ENCODE data around the gene ARRB1. TPM values are rescaled to one million over a fixed set of nuclear protein-coding genes. Genes with fewer than 3 reads are reported as not detected.

The ARRB1 gene
- total RNA-seq, 1 experiment from 2014 or later = 219 TPM

GRCh38 chr11:75374646-75375045, 23.2 kb upstream of the ARRB1 start:
- Histone ChIP-seq H3K36me3 (ENCODE audit: control insufficient read depth, insufficient read depth, low read length) (no peaks in the 10 kb centered on the region), H3K4me3 (ENCODE audit: low read depth in 2 of 2, low read length in 2 of 2) (no peak overlapping the region), H3K4me1 (ENCODE audit: control insufficient read depth, insufficient read depth, low read length) (peaks cover 20% of the 10 kb centered on the region), H3K27me3 (ENCODE audit: control insufficient read depth, insufficient read depth, low read length) (no peaks in the 10 kb centered on the region), H3K27ac (ENCODE audit: low read length) (peak overlapping the region; percentile 41; the same call in 1 of the 2 replicates), H3K9me3 (ENCODE audit: control insufficient read depth, insufficient read depth, low read depth, low read length) (peaks cover under 1% of the 10 kb centered on the region; the same call in 1 of the 2 replicates)
- TF ChIP-seq REST (IDR thresholded peaks at IDR 0.05; ENCODE audit: insufficient read depth in 1 of 2, low read depth in 2 of 2, low read length in 1 of 2) = no peak
- TF ChIP-seq SIN3A (IDR thresholded peaks at IDR 0.05; ENCODE audit: borderline replicate concordance, insufficient read depth, low read depth, low read length) = no peak
- TF ChIP-seq POLR2AphosphoS5 (IDR thresholded peaks at IDR 0.05; ENCODE audit: low read depth, low read length) = no peak
- intact Hi-C loops (cut with micrococcal nuclease; ENCODE audit: unreplicated experiment) = no loop called here
- DNase-seq (ENCODE audit: low read depth, low spot score) = no peak
- in situ Hi-C loops (cut with HindIII; ENCODE audit: low pct_unique_long_range_greater_than_20kb, low sequenced_read_pairs) = no loop called here
- BruUV-seq (replicated peaks) = no TSS peak
- no peak for ATAC-seq
- ChIA-PET POLR2A (no interaction called here), CTCF (no interaction called here)

- 0 out of 2 replicates have a peak overlapping the region, but pooled peaks have one; percentile 83 for H3K27ac ChIP-seq (ENCODE audit: low read length)
Observed at GRCh38 chr11:75373201-75373600, 21.7 kb upstream of the ARRB1 start.

More at GRCh38 chr11:75373201-75373600, 21.7 kb upstream of the ARRB1 start:
- peaks cover 20% of the 10 kb centered on the region for H3K4me1 ChIP-seq (ENCODE audit: control insufficient read depth, insufficient read depth, low read length)
- in situ Hi-C loops (cut with HindIII; ENCODE audit: low pct_unique_long_range_greater_than_20kb, low sequenced_read_pairs) = no loop called here
- H3K36me3 ChIP-seq (ENCODE audit: control insufficient read depth, insufficient read depth, low read length) = no peaks in the 10 kb centered on the region
- intact Hi-C loops (cut with micrococcal nuclease; ENCODE audit: unreplicated experiment) = no loop called here
- ATAC-seq (no peak), DNase-seq (ENCODE audit: low read depth, low spot score) (no peak)
- no peaks in the 10 kb centered on the region for H3K27me3 ChIP-seq (ENCODE audit: control insufficient read depth, insufficient read depth, low read length)
- BruUV-seq (replicated peaks) = no TSS peak
- TF ChIP-seq CTCF (IDR thresholded peaks at IDR 0.05) = no peak
- TF ChIP-seq SIN3A (IDR thresholded peaks at IDR 0.05; ENCODE audit: borderline replicate concordance, insufficient read depth, low read depth, low read length) = no peak
- H3K4me3 ChIP-seq (ENCODE audit: low read depth in 2 of 2, low read length in 2 of 2) = no peak overlapping the region
- ChIA-PET CTCF (interaction anchor here (1.1 kb wide), 1 partner anchor 33 kb away, joined by 3 read pairs; no protein-coding TSS in a partner anchor), POLR2A (interaction anchor here (0.7 kb wide), 1 partner anchor 439 kb away, joined by 3 read pairs; no protein-coding TSS in a partner anchor)
- H3K9me3 ChIP-seq (ENCODE audit: control insufficient read depth, insufficient read depth, low read depth, low read length) = peaks cover 7% of the 10 kb centered on the region; the same call in 1 of the 2 replicates
